Measurements from ENCODE around the gene ENTPD5.

- TF ChIP-seq, protein P1, sequence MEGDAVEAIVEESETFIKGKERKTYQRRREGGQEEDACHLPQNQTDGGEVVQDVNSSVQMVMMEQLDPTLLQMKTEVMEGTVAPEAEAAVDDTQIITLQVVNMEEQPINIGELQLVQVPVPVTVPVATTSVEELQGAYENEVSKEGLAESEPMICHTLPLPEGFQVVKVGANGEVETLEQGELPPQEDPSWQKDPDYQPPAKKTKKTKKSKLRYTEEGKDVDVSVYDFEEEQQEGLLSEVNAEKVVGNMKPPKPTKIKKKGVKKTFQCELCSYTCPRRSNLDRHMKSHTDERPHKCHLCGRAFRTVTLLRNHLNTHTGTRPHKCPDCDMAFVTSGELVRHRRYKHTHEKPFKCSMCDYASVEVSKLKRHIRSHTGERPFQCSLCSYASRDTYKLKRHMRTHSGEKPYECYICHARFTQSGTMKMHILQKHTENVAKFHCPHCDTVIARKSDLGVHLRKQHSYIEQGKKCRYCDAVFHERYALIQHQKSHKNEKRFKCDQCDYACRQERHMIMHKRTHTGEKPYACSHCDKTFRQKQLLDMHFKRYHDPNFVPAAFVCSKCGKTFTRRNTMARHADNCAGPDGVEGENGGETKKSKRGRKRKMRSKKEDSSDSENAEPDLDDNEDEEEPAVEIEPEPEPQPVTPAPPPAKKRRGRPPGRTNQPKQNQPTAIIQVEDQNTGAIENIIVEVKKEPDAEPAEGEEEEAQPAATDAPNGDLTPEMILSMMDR (IDR thresholded peaks at IDR 0.05; ENCODE audit: insufficient read depth, low read length, poor library complexity, severe bottlenecking): no peak
- TF ChIP-seq EZH2phosphoT487 (conservative IDR thresholded peaks at IDR 0.05; ENCODE audit: low read length): no peak
These were observed 16.5 kb upstream of the ENTPD5 start for GRCh38 chr14:74035556-74035955.
